ENCODE measurements around the gene MACROD2.

Gene MACROD2

GRCh38 chr20:15253431-15253830 lies 1258.1 kb downstream of the MACROD2 start:
- DNase-seq: no peak

GRCh38 chr20:15256676-15257568 lies 1261.6 kb downstream of the MACROD2 start:
- DNase-seq: no peak

GRCh38 chr20:15257569-15257870 lies 1262.2 kb downstream of the MACROD2 start:
- no peak for DNase-seq

DNA sequence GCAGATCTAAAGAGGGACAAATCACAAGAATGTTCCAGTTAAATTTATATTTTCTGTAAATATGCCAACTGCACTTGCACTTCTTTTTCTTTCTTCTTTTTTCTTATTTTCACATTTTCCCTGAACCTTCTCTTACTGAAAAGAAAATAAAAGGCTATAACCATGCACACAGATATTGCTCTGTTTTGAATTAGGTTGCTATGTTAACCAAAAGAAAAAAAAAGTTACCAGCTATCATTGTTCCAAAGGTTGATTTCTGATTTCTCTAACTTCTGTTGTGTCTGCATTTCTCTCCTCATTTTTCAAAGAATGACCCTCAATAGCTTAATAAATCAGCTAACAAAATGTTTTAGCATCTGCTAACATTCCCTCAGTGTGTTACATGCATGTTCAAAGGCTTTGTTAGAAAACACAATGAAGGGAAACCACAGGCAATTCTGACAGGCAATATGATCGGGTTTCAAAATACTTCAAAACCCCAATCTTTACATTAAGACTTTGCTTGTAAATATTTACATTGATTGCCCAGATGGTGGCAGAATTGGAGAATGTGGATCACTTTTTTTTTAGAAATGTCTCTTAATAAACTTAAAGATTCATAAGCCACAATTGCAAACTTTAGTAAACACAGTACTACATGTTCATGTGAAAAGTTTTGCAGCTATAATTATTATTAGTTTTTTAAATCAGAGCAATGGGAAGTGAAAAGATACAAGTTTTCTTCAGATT lies 1270.4 kb downstream of the MACROD2 start:
- DNase-seq: no peak

GRCh38 chr20:15267935-15268334 lies 1272.6 kb downstream of the MACROD2 start:
- DNase-seq: no peak

DNA sequence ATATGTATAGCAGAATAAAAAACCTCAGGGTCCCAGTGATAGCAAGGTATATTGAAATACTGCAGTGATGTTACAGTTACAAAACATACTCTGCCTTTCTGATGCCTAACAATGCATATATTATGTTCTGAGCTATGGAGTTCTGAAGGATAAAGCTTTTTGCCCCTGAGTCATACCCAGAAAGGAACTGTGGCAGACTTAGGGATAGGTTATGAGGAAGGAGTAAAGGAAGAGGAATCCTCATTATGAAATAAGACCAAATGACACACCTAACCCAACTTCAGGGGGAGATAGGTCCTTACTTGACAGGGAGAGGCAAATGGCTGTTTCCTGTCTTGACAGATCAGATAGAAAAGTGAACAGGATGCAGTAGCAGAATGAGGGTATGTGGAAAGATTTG lies 1282.7 kb downstream of the MACROD2 start:
- DNase-seq: no peak

DNA sequence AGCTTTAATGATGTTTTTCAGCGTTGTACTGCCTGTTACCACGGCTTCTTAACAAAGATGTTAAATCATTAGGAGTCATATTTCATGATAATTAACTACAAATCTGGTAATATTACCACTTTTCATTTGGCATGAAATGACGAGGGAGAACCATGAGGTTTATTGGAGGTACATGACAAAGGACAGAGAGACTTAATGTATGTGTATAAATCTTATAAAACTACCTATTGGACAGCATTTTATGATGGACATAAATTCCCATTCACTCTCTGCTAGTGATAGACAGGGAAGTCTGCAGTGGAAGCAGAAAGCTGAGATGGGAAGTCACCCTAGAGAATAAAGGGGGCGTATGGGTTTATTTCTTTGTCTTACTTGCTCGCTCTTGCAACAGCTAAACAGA lies 1292.0 kb downstream of the MACROD2 start:
- no peak for DNase-seq

- DNase-seq: no peak
Observed at GRCh38 chr20:15288106-15288505, 1292.8 kb downstream of the MACROD2 start.

DNA sequence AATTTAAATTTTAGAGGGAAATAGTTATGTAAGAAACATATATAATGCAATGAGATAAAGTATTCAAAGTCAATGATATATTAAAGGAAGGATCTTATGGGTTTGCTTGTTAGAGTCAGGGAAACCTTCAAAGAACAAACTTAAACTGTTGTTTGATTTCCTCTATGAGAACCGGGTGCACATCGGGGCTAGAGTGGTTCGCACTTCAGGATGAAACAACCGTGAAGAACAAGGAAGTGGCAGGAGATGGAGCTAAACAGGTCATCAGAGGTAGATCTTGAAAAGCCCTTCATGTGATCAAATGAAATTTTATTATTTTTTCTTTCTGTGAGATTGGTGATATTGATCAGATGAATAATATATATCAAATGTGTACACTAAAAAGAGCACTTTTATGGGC lies 1294.0 kb downstream of the MACROD2 start:
- DNase-seq: no peak

- DNase-seq: no peak
Observed at GRCh38 chr20:15292405-15292804, 1297.1 kb downstream of the MACROD2 start.

GRCh38 chr20:15296422-15296821 lies 1301.1 kb downstream of the MACROD2 start:
- no peak for DNase-seq

GRCh38 chr20:15297059-15297875 lies 1302.0 kb downstream of the MACROD2 start:
- DNase-seq: no peak

- DNase-seq: no peak
Observed at GRCh38 chr20:15302075-15302474, 1306.8 kb downstream of the MACROD2 start.

GRCh38 chr20:15310361-15310760 lies 1315.0 kb downstream of the MACROD2 start:
- no peak for DNase-seq

DNA sequence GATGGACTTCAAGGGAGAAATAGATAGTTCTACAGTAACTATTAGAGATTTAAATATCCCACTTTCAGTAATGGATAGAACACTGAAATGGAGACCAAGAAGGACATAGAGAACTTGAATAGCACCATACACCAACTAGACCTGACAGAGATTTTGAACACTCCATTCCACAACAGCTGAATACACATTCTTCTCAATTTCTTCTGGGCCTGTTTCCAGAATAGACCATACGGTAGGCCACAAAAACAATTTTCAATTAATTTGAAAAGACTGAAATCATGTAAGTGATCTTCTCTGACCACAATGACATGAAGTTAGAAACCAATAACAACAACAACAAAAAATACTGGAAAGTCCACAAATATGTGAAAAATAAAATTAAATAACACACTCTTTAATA lies 1321.2 kb downstream of the MACROD2 start:
- no peak for DNase-seq

DNA sequence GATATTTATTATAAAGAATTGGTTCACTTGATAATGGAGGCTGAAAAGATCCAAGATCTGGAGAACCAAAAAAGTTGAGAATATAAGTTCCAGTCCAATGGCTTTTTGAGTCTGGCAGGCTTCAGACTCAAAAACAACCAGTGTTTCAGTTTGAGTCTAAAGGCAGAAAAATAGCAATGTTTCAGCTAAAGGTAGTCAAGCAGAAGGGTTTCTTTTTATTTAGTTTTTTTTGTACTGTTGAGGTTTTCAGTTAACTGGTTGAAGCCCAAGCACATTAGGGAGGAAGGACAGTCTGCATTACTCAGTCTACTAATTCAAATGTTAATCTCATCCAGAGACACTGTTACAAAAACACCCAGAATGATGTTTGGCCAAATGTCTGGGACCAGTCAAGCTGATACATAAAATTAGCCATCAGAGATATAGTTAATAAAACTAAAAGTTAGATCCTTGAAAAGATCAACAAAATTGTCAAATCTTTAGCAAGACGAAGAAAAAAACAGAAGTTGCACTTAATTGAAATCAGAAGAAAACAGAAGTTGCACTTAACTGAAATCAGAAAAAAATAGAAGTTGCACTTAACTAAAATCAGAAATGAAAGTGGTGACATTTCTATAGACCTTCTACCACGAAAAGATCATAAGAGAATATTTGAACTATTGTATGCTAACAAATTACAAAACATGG lies 1322.4 kb downstream of the MACROD2 start:
- DNase-seq: no peak

DNA sequence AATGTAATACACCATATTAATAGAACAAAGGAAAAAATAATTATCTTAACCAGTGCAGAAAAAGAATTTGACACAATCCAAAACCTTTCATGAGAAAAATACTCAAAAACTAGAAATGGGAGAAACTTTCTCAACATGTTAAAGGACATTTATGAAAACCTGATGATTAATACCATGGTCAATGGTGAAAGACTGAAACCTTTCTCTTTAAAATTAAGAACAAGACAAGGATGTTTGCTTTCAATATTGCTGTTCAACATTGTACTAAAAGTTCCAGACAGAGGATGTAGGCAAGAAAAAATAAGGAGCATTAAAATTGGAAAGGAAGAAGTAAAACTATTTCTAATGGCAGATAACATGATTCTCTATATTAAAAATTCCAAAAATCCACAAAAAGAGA lies 1323.4 kb downstream of the MACROD2 start:
- no peak for DNase-seq

GRCh38 chr20:15319439-15319838 lies 1324.1 kb downstream of the MACROD2 start:
- no peak for DNase-seq

GRCh38 chr20:15320941-15321340 lies 1325.6 kb downstream of the MACROD2 start:
- no peak for DNase-seq

GRCh38 chr20:15327123-15327522 lies 1331.8 kb downstream of the MACROD2 start:
- no peak for DNase-seq

DNA sequence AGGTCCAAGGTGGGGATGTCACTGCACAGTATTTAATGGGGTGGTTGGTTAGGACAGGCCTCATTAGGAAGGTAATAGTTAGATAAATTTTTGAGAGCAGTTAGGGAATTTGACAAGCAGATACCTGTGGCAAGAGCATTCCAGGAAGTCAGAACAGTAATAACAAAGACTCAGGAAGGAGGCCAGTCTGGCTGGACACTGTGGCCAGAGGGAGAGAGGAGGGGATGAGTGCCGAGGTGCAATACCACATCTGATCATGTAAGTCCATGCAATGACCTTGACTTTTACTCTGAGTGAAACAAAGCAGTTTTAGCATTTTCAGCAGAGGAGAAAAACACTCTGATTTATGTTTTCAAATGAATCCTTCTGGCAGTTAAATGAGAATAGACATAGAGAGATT lies 1332.8 kb downstream of the MACROD2 start:
- DNase-seq: no peak

- no peak for DNase-seq
Observed at GRCh38 chr20:15332711-15333160, 1337.4 kb downstream of the MACROD2 start.

- DNase-seq: no peak
Observed at GRCh38 chr20:15333170-15333569, 1337.9 kb downstream of the MACROD2 start.

Data from amniotic stem cell (primary cell).